ENCODE results near the gene OS9. TPM values are rescaled to one million over a fixed set of nuclear protein-coding genes. Genes with fewer than 3 reads are reported as not detected.

Gene OS9
- total RNA-seq, 4 donors from 2014 or later = 120 to 390 (median 277) TPM

GRCh38 chr12:57767305-57767698 lies 73.4 kb downstream of the OS9 start:
- no peak for TF ChIP-seq CTCF (IDR thresholded peaks at IDR 0.05; ENCODE audit: low read depth)

DNA sequence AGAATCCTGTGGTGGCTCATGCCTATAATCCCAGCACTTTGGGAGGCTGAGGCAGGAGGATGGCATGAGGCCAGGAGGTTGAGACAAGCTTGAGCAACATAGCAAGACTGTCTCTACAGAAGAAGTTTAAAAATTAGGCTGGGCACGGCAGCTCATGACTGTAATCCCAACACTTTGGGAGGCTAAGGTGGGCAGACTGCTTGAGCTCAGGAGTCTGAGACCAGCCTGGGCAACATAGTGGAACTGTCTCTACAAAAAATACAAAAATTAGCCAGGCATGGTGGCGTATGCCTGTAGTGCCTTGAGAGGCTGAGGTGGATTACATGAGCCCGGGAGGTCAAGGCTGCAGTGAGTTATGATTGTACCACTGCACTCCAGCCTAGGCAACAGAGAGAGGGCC lies 73.9 kb downstream of the OS9 start:
- no peak for TF ChIP-seq CTCF (IDR thresholded peaks at IDR 0.05; ENCODE audit: low read depth)

DNA sequence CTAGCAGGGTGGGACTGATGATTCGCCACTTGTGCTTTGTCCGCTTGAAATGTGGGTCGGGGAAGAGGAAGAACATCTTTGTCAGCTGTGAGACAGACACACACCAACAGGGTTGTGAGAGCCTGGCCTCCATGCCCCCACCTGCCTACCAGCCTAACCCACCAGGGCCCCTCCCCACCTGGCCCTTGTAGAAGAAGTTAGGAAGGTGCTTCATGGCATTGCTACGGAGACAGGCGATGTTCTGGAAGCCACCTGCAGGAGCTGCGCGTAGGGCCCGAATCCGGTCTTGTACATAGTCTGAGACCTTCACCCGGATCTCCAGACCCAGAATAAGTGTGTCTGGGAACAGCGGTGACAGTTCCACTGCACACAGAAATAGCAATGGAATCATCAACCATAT lies 75.7 kb downstream of the OS9 start:
- TF ChIP-seq CTCF (IDR thresholded peaks at IDR 0.05; ENCODE audit: low read depth) = no peak

DNA sequence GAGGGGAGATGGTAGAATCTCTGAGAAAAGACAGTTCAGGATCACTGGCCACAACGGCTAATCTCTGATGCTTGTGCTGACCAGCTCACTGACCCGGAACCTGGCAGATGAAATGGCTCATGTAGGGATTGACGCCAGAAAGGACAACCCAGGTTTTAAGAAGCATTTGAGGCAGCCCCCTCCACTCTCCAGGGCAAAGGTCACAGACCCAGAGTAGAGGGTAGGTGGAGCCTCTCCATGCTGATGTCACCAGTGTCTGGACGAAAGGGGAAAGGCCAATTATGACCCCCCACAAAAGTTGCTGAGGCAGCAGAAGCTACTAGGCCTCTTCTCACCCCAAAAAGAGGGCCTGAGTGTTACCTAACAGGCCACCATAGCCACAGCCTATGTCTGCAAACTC lies 76.8 kb downstream of the OS9 start:
- TF ChIP-seq CTCF (IDR thresholded peaks at IDR 0.05; ENCODE audit: low read depth) = no peak

Other genes starting within 250 kb of the OS9 start
- not detected for gene INHBE, start 238.8 kb upstream of the OS9 start, total RNA-seq
- 1 to 10 TPM in 3 of 4 donors, not detected in 1; 1.5 to 3.7 (median 2.9) TPM for gene GLI1, start 234.3 kb upstream of the OS9 start, total RNA-seq
- gene ARHGAP9, start 214.3 kb upstream of the OS9 start, total RNA-seq = 10 to 100 TPM; 16.6 to 50.1 (median 24.7) TPM
- 10 to 100 TPM; 43.4 to 86.9 (median 47.5) TPM for gene MARS1, start 206.1 kb upstream of the OS9 start, total RNA-seq
- gene DDIT3, start 173.6 kb upstream of the OS9 start, total RNA-seq = 10 to 100 TPM; 23.3 to 68.8 (median 45.1) TPM
- 10 to 100 TPM; 14.8 to 41.4 (median 16.8) TPM for gene MBD6, start 171.3 kb upstream of the OS9 start, total RNA-seq
- 100 to 1,000 TPM in 3 of 4 donors, 10 to 100 TPM in 1; 78.6 to 161 (median 131) TPM for gene DCTN2, start 146.9 kb upstream of the OS9 start, total RNA-seq
- under 1 TPM in 2 of 4 donors, not detected in 2; 0.17 to 0.38 TPM for gene KIF5A, start 144.1 kb upstream of the OS9 start, total RNA-seq
- 10 to 100 TPM; 10.7 to 13.2 (median 11.9) TPM for gene PIP4K2C, start 102.9 kb upstream of the OS9 start, total RNA-seq
- gene DTX3, start 89.3 kb upstream of the OS9 start, total RNA-seq = 1 to 10 TPM; 1.8 to 4.8 (median 4.0) TPM
- gene ARHGEF25, start 82.7 kb upstream of the OS9 start, total RNA-seq = 10 to 100 TPM in 1 of 4 donors, 1 to 10 TPM in 3; 2.1 to 13.6 (median 8.9) TPM
- 1 to 10 TPM in 1 of 4 donors, under 1 TPM in 3; 0.17 to 3.4 (median 0.49) TPM for gene B4GALNT1, start 60.9 kb upstream of the OS9 start, total RNA-seq
- 1 to 10 TPM in 3 of 4 donors, under 1 TPM in 1; 0.49 to 2.8 (median 2.0) TPM for gene AGAP2, start 44.6 kb downstream of the OS9 start, total RNA-seq
- gene TSPAN31, start 50.9 kb downstream of the OS9 start, total RNA-seq = 100 to 1,000 TPM in 1 of 4 donors, 10 to 100 TPM in 3; 52.8 to 116 (median 62.2) TPM
- 100 to 1,000 TPM in 1 of 4 donors, 10 to 100 TPM in 3; 66.3 to 104 (median 83.6) TPM for gene CDK4, start 58.2 kb downstream of the OS9 start, total RNA-seq
- 10 to 100 TPM in 1 of 4 donors, 1 to 10 TPM in 3; 4.2 to 10.5 (median 5.2) TPM for gene MARCHF9, start 61.0 kb downstream of the OS9 start, total RNA-seq
- under 1 TPM in 2 of 4 donors, not detected in 2; 0.17 to 0.44 TPM for gene CYP27B1, start 72.9 kb downstream of the OS9 start, total RNA-seq
- 10 to 100 TPM in 1 of 4 donors, 1 to 10 TPM in 3; 4.4 to 13.7 (median 6.2) TPM for gene METTL1, start 78.0 kb downstream of the OS9 start, total RNA-seq
- gene EEF1AKMT3, start 78.5 kb downstream of the OS9 start, total RNA-seq = 10 to 100 TPM; 10.3 to 14.6 (median 11.4) TPM
- 10 to 100 TPM; 16.7 to 26.0 (median 22.9) TPM for gene TSFM, start 88.7 kb downstream of the OS9 start, total RNA-seq
- 1 to 10 TPM; 1.8 to 7.5 (median 4.6) TPM for gene AVIL, start 124.6 kb downstream of the OS9 start, total RNA-seq
- gene CTDSP2, start 152.6 kb downstream of the OS9 start, total RNA-seq = 100 to 1,000 TPM; 126 to 167 (median 139) TPM
- gene ATP23, start 247.4 kb downstream of the OS9 start, total RNA-seq = 10 to 100 TPM; 12.9 to 44.6 (median 28.5) TPM